Measurements from ENCODE around the gene PTPN4.

The PTPN4 gene

DNA sequence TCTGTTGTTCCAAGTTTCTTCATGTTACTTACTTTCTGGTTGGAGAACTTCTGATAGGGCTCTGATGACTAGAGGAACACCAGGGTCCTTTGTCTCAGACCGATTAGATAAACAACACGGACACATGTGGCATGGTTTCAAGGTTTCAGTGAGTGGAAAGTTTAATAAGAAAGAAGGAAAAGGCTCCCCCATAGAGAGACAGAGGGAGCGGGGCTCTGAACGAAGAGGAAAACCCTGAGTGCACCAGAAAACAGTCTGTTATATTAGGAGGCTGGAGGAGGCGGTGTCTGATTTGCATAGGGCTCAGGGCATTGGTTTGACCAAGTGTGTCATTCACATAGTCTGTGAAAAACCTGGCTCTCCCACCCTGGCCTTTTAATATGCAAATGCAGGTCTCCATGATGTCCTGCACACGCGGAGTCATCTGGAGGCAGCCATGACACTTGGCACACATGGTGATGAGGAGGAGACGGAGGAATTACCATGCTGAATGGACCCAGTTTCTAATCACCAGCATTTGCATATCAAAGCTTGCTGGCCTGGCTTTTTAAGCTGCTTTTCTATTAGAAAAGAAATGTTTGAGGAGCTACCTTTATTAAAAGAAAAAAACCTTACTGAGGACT, 94.2 kb downstream of the PTPN4 start:
- ChIA-PET POLR2A (no interaction called here), CTCF (no interaction called here)
- Histone ChIP-seq H3K4me1 (ENCODE audit: control extremely low read depth in 1 of 4, control insufficient read depth in 4 of 4, insufficient read depth in 4 of 4, low read length in 3 of 4) (no peaks in the 10 kb centered on the region), H3K36me3 (ENCODE audit: control insufficient read depth in 4 of 4, insufficient read depth in 4 of 4, low read length in 3 of 4) (peaks cover 0 to 10% (median 4%) of the 10 kb centered on the region in 4 experiments), H3K27me3 (replicated peaks in 2 of 5; ENCODE audit: control insufficient read depth in 4 of 5, insufficient read depth in 5 of 5, low read length in 4 of 5) (no peaks in the 10 kb centered on the region), H3K27ac (ENCODE audit: insufficient read depth in 1 of 2, low read depth in 1 of 2, low read length in 2 of 2, poor library complexity in 1 of 2, severe bottlenecking in 2 of 2) (no peak overlapping the region), H3K9me3 (ENCODE audit: control extremely low read depth in 1 of 5, control insufficient read depth in 4 of 5, insufficient read depth in 2 of 5, low read depth in 1 of 5, low read length in 4 of 5) (peaks cover 10 to 50% (median 29%) of the 10 kb centered on the region in 5 experiments), H3K4me3 (ENCODE audit: control insufficient read depth in 1 of 7, extremely low read depth in 1 of 7, insufficient read depth in 4 of 7, low read depth in 2 of 7, low read length in 6 of 7) (peak overlapping the region in 1 of 7 experiments; percentile 6)
- 98% methylated on average over 8 of the region's 8 CpGs for WGBS (ENCODE audit: insufficient coverage)
- no peak for DNase-seq

GRCh38 chr2:119856469-119856901, 96.8 kb downstream of the PTPN4 start:
- POLR2A ChIA-PET: no interaction called here
- H3K9me3 ChIP-seq (ENCODE audit: control extremely low read depth in 1 of 5, control insufficient read depth in 4 of 5, insufficient read depth in 2 of 5, low read depth in 1 of 5, low read length in 4 of 5): peaks cover 4 to 26% (median 13%) of the 10 kb centered on the region in 5 experiments
- no peak overlapping the region for H3K4me3 ChIP-seq (ENCODE audit: control insufficient read depth in 1 of 7, extremely low read depth in 1 of 7, insufficient read depth in 4 of 7, low read depth in 2 of 7, low read length in 6 of 7)
- H3K4me1 ChIP-seq (ENCODE audit: control extremely low read depth in 1 of 4, control insufficient read depth in 4 of 4, insufficient read depth in 4 of 4, low read length in 3 of 4): peaks cover 0 to 3% (median 0%) of the 10 kb centered on the region in 4 experiments
- H3K27ac ChIP-seq (ENCODE audit: insufficient read depth in 1 of 2, low read depth in 1 of 2, low read length in 2 of 2, poor library complexity in 1 of 2, severe bottlenecking in 2 of 2): no peak overlapping the region
- peaks cover 0 to 6% (median 2%) of the 10 kb centered on the region in 4 experiments for H3K36me3 ChIP-seq (ENCODE audit: control insufficient read depth in 4 of 4, insufficient read depth in 4 of 4, low read length in 3 of 4)
- CTCF ChIA-PET: no interaction called here
- peak in 1 of 3 donors; percentile 28 for DNase-seq
- H3K27me3 ChIP-seq (replicated peaks in 2 of 5; ENCODE audit: control insufficient read depth in 4 of 5, insufficient read depth in 5 of 5, low read length in 4 of 5): no peaks in the 10 kb centered on the region
- no CpG with 5 or more reads among the region's 2 CpGs for WGBS (ENCODE audit: insufficient coverage)

DNA sequence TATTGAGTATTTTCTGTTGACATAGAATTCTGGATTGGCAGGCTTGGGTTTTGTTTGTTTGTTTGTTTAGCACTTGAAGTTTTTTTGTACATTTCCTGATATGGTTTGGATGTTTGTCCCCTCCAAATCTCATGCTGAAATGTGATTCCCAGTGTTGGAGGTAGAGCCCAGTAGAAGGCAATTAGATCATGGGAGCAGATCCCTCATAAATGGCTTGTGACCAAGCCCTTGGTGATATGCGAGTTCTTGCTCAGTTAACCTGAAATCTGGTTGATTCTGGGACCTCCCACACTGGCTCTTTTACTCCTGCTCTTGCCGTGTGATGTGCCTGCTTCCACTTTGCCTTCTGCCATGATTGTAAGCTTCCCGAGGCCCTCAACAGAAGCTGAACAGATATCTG, 98.0 kb downstream of the PTPN4 start:
- peaks cover 0 to 4% (median 0%) of the 10 kb centered on the region in 4 experiments for H3K36me3 ChIP-seq (ENCODE audit: control insufficient read depth in 4 of 4, insufficient read depth in 4 of 4, low read length in 3 of 4)
- peaks cover 0 to 8% (median 3%) of the 10 kb centered on the region in 4 experiments for H3K4me1 ChIP-seq (ENCODE audit: control extremely low read depth in 1 of 4, control insufficient read depth in 4 of 4, insufficient read depth in 4 of 4, low read length in 3 of 4)
- 97% methylated on average over 3 of the region's 3 CpGs for WGBS (ENCODE audit: insufficient coverage)
- no peak for DNase-seq
- ChIA-PET CTCF (no interaction called here), POLR2A (no interaction called here)
- H3K4me3 ChIP-seq (ENCODE audit: control insufficient read depth in 1 of 7, extremely low read depth in 1 of 7, insufficient read depth in 4 of 7, low read depth in 2 of 7, low read length in 6 of 7): no peak overlapping the region
- H3K27me3 ChIP-seq (replicated peaks in 2 of 5; ENCODE audit: control insufficient read depth in 4 of 5, insufficient read depth in 5 of 5, low read length in 4 of 5): no peaks in the 10 kb centered on the region
- peaks cover 0 to 14% (median 8%) of the 10 kb centered on the region in 5 experiments for H3K9me3 ChIP-seq (ENCODE audit: control extremely low read depth in 1 of 5, control insufficient read depth in 4 of 5, insufficient read depth in 2 of 5, low read depth in 1 of 5, low read length in 4 of 5)
- no peak overlapping the region for H3K27ac ChIP-seq (ENCODE audit: insufficient read depth in 1 of 2, low read depth in 1 of 2, low read length in 2 of 2, poor library complexity in 1 of 2, severe bottlenecking in 2 of 2)

DNA sequence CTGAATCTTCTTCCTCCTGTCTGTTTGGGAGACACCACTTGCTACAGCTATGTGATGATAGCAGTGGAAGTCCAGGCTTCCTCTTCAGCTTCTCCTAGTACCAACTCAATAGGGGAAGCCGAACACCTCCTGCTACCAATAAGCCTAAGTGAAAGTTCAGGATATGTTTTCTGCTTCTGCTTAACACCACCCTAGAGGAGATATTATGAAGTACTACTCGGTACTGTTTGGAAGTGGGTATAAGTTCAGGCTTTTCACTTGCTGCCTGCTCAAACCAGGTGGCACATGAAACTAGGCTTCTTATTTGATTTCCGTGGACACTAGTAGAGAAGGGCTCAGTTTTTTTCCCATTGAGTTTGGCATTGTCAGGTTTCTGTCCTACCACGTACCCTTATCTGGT, 99.8 kb downstream of the PTPN4 start:
- DNase-seq: no peak
- Histone ChIP-seq H3K27ac (ENCODE audit: insufficient read depth in 1 of 2, low read depth in 1 of 2, low read length in 2 of 2, poor library complexity in 1 of 2, severe bottlenecking in 2 of 2) (no peak overlapping the region), H3K27me3 (replicated peaks in 2 of 5; ENCODE audit: control insufficient read depth in 4 of 5, insufficient read depth in 5 of 5, low read length in 4 of 5) (no peaks in the 10 kb centered on the region), H3K9me3 (ENCODE audit: control extremely low read depth in 1 of 5, control insufficient read depth in 4 of 5, insufficient read depth in 2 of 5, low read depth in 1 of 5, low read length in 4 of 5) (peaks cover 0 to 6% (median 0%) of the 10 kb centered on the region in 5 experiments), H3K4me1 (ENCODE audit: control extremely low read depth in 1 of 4, control insufficient read depth in 4 of 4, insufficient read depth in 4 of 4, low read length in 3 of 4) (peaks cover 0 to 15% (median 3%) of the 10 kb centered on the region in 4 experiments), H3K4me3 (ENCODE audit: control insufficient read depth in 1 of 7, extremely low read depth in 1 of 7, insufficient read depth in 4 of 7, low read depth in 2 of 7, low read length in 6 of 7) (no peak overlapping the region), H3K36me3 (ENCODE audit: control insufficient read depth in 4 of 4, insufficient read depth in 4 of 4, low read length in 3 of 4) (peaks cover 0 to 7% (median 2%) of the 10 kb centered on the region in 4 experiments)
- CTCF ChIA-PET: no interaction called here
- 100% methylated on average over 4 of the region's 4 CpGs for WGBS (ENCODE audit: insufficient coverage)
- POLR2A ChIA-PET: no interaction called here

GRCh38 chr2:119860924-119861323, 101.2 kb downstream of the PTPN4 start:
- CTCF ChIA-PET: interaction anchor here (2.0 kb wide), 1 partner anchor 13 kb away, joined by 4 read pairs; no protein-coding TSS in a partner anchor
- no peaks in the 10 kb centered on the region for H3K27me3 ChIP-seq (replicated peaks in 2 of 5; ENCODE audit: control insufficient read depth in 4 of 5, insufficient read depth in 5 of 5, low read length in 4 of 5)
- H3K4me1 ChIP-seq (ENCODE audit: control extremely low read depth in 1 of 4, control insufficient read depth in 4 of 4, insufficient read depth in 4 of 4, low read length in 3 of 4): peaks cover 0 to 17% (median 3%) of the 10 kb centered on the region in 4 experiments
- WGBS (ENCODE audit: insufficient coverage): 89% methylated on average over 6 of the region's 7 CpGs
- H3K36me3 ChIP-seq (ENCODE audit: control insufficient read depth in 4 of 4, insufficient read depth in 4 of 4, low read length in 3 of 4): peaks cover 0 to 7% (median 2%) of the 10 kb centered on the region in 4 experiments
- peak in 2 of 3 donors; percentile 5 to 32 for DNase-seq
- no peak overlapping the region for H3K27ac ChIP-seq (ENCODE audit: insufficient read depth in 1 of 2, low read depth in 1 of 2, low read length in 2 of 2, poor library complexity in 1 of 2, severe bottlenecking in 2 of 2)
- no peaks in the 10 kb centered on the region for H3K9me3 ChIP-seq (ENCODE audit: control extremely low read depth in 1 of 5, control insufficient read depth in 4 of 5, insufficient read depth in 2 of 5, low read depth in 1 of 5, low read length in 4 of 5)
- POLR2A ChIA-PET: no interaction called here
- H3K4me3 ChIP-seq (ENCODE audit: control insufficient read depth in 1 of 7, extremely low read depth in 1 of 7, insufficient read depth in 4 of 7, low read depth in 2 of 7, low read length in 6 of 7): no peak overlapping the region

- H3K27ac ChIP-seq (ENCODE audit: insufficient read depth in 1 of 2, low read depth in 1 of 2, low read length in 2 of 2, poor library complexity in 1 of 2, severe bottlenecking in 2 of 2): no peak overlapping the region
- ChIA-PET CTCF (interaction anchor here (1.2 kb wide), 1 partner anchor 167 kb away, joined by 3 read pairs; no protein-coding TSS in a partner anchor), POLR2A (no interaction called here)
- peaks cover 0 to 17% (median 3%) of the 10 kb centered on the region in 4 experiments for H3K4me1 ChIP-seq (ENCODE audit: control extremely low read depth in 1 of 4, control insufficient read depth in 4 of 4, insufficient read depth in 4 of 4, low read length in 3 of 4)
- no peak overlapping the region for H3K4me3 ChIP-seq (ENCODE audit: control insufficient read depth in 1 of 7, extremely low read depth in 1 of 7, insufficient read depth in 4 of 7, low read depth in 2 of 7, low read length in 6 of 7)
- H3K27me3 ChIP-seq (replicated peaks in 2 of 5; ENCODE audit: control insufficient read depth in 4 of 5, insufficient read depth in 5 of 5, low read length in 4 of 5): no peaks in the 10 kb centered on the region
- WGBS (ENCODE audit: insufficient coverage): no CpG with 5 or more reads among the region's 3 CpGs
- peaks cover 0 to 4% (median 0%) of the 10 kb centered on the region in 5 experiments for H3K9me3 ChIP-seq (ENCODE audit: control extremely low read depth in 1 of 5, control insufficient read depth in 4 of 5, insufficient read depth in 2 of 5, low read depth in 1 of 5, low read length in 4 of 5)
- DNase-seq: peak in 2 of 3 donors; percentile 7 to 17
- H3K36me3 ChIP-seq (ENCODE audit: control insufficient read depth in 4 of 4, insufficient read depth in 4 of 4, low read length in 3 of 4): peaks cover 0 to 9% (median 3%) of the 10 kb centered on the region in 4 experiments
Observed at GRCh38 chr2:119862127-119862889, 102.6 kb downstream of the PTPN4 start.

DNA sequence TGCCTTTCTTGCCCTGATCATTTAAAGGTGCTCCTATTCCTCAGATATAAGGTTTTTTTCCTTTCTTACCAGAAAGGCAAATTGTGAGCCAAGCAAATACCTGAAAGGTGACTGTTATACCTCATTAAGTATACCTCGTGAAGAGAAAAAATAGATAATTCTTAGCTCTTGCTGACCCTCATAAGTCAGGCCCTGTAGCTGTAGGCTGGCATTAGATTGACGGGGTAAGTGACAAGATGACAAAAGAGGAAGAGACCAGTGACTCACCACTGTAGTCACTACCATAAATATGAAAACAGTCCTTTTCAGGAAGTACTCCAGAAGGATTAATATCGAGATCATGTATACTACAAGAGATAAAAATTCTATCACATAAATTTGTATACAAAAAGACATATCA, 104.6 kb downstream of the PTPN4 start:
- peaks cover 0 to 9% (median 3%) of the 10 kb centered on the region in 4 experiments for H3K36me3 ChIP-seq (ENCODE audit: control insufficient read depth in 4 of 4, insufficient read depth in 4 of 4, low read length in 3 of 4)
- WGBS (ENCODE audit: insufficient coverage): no CpG with 5 or more reads among the region's 3 CpGs
- POLR2A ChIA-PET: no interaction called here
- H3K4me3 ChIP-seq (ENCODE audit: control insufficient read depth in 1 of 7, extremely low read depth in 1 of 7, insufficient read depth in 4 of 7, low read depth in 2 of 7, low read length in 6 of 7): no peak overlapping the region
- H3K4me1 ChIP-seq (ENCODE audit: control extremely low read depth in 1 of 4, control insufficient read depth in 4 of 4, insufficient read depth in 4 of 4, low read length in 3 of 4): peaks cover 0 to 17% (median 3%) of the 10 kb centered on the region in 4 experiments
- H3K27me3 ChIP-seq (replicated peaks in 2 of 5; ENCODE audit: control insufficient read depth in 4 of 5, insufficient read depth in 5 of 5, low read length in 4 of 5): no peaks in the 10 kb centered on the region
- peaks cover 0 to 4% (median 2%) of the 10 kb centered on the region in 5 experiments for H3K9me3 ChIP-seq (ENCODE audit: control extremely low read depth in 1 of 5, control insufficient read depth in 4 of 5, insufficient read depth in 2 of 5, low read depth in 1 of 5, low read length in 4 of 5)
- CTCF ChIA-PET: no interaction called here
- peak; percentile 7 to 66 (median 47) for DNase-seq
- H3K27ac ChIP-seq (ENCODE audit: insufficient read depth in 1 of 2, low read depth in 1 of 2, low read length in 2 of 2, poor library complexity in 1 of 2, severe bottlenecking in 2 of 2): no peak overlapping the region
